ENCODE measurements around the gene FTHL17.

Gene FTHL17

DNA sequence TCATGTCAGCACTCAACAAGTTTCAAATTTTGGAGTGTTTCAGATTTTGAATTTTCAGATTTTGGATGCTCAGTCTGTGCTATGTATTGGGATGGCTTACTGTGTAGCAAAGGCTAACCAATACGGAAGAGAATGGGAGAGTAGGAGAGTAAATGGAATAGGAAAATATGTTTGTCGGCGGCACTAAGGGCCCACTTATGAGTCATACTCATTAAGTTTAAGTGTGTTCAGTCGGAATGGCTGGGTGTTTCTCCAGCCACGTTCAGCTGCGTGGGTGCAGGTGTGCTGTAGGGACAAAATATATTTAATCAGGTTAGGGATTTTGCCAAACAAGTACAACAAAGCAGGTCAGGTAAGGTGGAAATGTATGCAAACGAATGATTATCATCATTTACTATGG is 13.6 kb downstream of the FTHL17 start:
- no peaks in the 10 kb centered on the region for H3K36me3 ChIP-seq
- no peak overlapping the region for H3K27ac ChIP-seq
- TF ChIP-seq, protein P1, sequence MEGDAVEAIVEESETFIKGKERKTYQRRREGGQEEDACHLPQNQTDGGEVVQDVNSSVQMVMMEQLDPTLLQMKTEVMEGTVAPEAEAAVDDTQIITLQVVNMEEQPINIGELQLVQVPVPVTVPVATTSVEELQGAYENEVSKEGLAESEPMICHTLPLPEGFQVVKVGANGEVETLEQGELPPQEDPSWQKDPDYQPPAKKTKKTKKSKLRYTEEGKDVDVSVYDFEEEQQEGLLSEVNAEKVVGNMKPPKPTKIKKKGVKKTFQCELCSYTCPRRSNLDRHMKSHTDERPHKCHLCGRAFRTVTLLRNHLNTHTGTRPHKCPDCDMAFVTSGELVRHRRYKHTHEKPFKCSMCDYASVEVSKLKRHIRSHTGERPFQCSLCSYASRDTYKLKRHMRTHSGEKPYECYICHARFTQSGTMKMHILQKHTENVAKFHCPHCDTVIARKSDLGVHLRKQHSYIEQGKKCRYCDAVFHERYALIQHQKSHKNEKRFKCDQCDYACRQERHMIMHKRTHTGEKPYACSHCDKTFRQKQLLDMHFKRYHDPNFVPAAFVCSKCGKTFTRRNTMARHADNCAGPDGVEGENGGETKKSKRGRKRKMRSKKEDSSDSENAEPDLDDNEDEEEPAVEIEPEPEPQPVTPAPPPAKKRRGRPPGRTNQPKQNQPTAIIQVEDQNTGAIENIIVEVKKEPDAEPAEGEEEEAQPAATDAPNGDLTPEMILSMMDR (IDR thresholded peaks at IDR 0.05; ENCODE audit: low read depth, low read length) = no peak
- DNase-seq = no peak
- H3K9me3 ChIP-seq (ENCODE audit: severe bottlenecking) = no peaks in the 10 kb centered on the region
- no peaks in the 10 kb centered on the region for H3K27me3 ChIP-seq (ENCODE audit: insufficient read depth, low read depth, severe bottlenecking)
- no peak overlapping the region for H3K4me3 ChIP-seq (ENCODE audit: low read depth, low read length)

DNA sequence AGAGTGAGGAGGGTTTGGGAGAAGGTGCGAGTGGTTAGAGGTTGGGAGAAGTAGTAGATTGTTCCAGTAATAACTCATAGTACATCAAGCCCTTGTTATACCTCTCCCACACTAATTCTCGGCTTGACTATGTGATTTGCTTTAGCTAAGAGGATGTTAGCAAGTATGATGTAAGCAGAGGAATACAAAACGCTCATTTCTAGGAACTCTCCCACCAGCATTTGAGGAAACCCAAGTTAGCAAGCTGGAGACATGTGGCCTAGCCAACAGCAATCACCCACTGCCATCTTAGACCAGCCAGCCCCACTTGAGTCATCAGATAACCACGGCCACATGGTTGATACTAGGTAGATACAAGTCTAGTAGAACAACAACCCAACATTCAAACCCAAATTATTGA is 14.2 kb downstream of the FTHL17 start:
- Histone ChIP-seq H3K27me3 (ENCODE audit: insufficient read depth, low read depth, severe bottlenecking) (no peaks in the 10 kb centered on the region), H3K36me3 (no peaks in the 10 kb centered on the region), H3K4me3 (ENCODE audit: low read depth, low read length) (no peak overlapping the region), H3K27ac (no peak overlapping the region), H3K9me3 (ENCODE audit: severe bottlenecking) (no peaks in the 10 kb centered on the region)
- DNase-seq = no peak
- TF ChIP-seq, protein P1 (IDR thresholded peaks at IDR 0.05; ENCODE audit: low read depth, low read length) = no peak

DNA sequence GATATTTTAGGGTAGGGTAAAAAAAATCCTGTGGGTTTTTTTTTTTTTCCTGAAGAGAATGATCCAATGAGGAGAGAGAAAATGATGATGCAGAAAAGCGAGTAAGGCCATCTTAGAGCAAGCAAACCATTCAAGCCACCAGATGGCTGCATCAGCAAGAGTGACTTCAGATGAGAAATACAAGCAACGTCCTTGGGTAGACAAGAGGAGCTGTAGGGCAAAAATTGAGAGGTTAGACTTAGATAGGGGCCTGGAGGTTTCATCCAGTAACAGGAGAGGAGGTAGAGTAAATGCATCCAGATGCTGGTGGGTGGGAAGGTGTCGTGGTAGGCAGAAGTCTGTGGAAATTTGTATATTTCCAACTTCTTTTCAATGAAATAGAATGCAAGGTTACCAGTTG is 14.6 kb downstream of the FTHL17 start:
- H3K9me3 ChIP-seq (ENCODE audit: severe bottlenecking) = no peaks in the 10 kb centered on the region
- H3K4me3 ChIP-seq (ENCODE audit: low read depth, low read length) = no peak overlapping the region
- DNase-seq = no peak
- H3K27me3 ChIP-seq (ENCODE audit: insufficient read depth, low read depth, severe bottlenecking) = no peaks in the 10 kb centered on the region
- H3K36me3 ChIP-seq = no peaks in the 10 kb centered on the region
- no peak overlapping the region for H3K27ac ChIP-seq
- TF ChIP-seq, protein P1 (IDR thresholded peaks at IDR 0.05; ENCODE audit: low read depth, low read length) = no peak

DNA sequence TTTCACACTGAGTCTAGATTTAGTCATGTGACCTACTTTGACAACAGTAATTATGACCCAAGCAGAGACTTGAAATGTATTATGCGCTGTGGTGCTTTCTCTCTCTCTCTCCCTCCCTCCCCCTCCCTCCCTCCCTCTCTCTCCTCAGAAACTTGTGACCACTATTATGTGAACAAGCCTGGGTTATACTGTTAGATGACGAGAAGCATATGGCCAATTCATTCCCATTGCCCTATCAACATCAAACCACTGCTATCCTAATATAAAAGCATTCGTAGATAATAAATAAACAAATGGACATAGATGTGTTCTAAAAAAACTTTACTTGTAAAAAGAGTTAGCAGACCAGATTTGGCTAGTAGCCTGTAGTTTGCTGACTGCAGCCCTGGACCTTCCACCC is 18.2 kb downstream of the FTHL17 start:
- H3K9me3 ChIP-seq (ENCODE audit: severe bottlenecking) = no peaks in the 10 kb centered on the region

DNA sequence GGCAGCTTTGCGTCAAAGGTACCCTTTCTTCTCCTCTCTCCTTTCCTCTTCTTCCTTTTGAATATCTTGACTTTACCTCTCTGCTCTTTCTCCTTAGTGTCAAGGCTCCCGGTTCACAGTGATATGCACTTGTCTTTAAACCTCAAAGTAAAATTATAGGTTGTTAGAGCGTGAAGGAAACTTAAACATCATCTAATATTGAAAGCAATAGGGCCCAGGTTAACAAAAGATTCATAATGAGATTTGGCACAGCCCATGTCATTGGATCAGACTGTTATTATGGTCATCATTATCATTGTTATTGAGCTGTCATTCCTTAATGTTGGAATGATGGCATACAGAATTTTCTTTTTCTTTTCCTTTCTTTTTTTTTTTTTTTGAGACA is 32.5 kb downstream of the FTHL17 start:
- H3K9me3 ChIP-seq (ENCODE audit: severe bottlenecking) = no peaks in the 10 kb centered on the region
- no peaks in the 10 kb centered on the region for H3K36me3 ChIP-seq
- no peak overlapping the region for H3K4me3 ChIP-seq (ENCODE audit: low read depth, low read length)
- no peaks in the 10 kb centered on the region for H3K27me3 ChIP-seq (ENCODE audit: insufficient read depth, low read depth, severe bottlenecking)
- no peak overlapping the region for H3K27ac ChIP-seq
- DNase-seq = no peak
- TF ChIP-seq, protein P1 (IDR thresholded peaks at IDR 0.05; ENCODE audit: low read depth, low read length) = no peak

More for the DNA sequence above, 18.2 kb downstream of the FTHL17 start:
- no peak for DNase-seq
- Histone ChIP-seq H3K27me3 (ENCODE audit: insufficient read depth, low read depth, severe bottlenecking) (peaks cover 4% of the 10 kb centered on the region), H3K27ac (no peak overlapping the region), H3K4me3 (ENCODE audit: low read depth, low read length) (no peak overlapping the region), H3K36me3 (no peaks in the 10 kb centered on the region)
- TF ChIP-seq, protein P1 (IDR thresholded peaks at IDR 0.05; ENCODE audit: low read depth, low read length) = no peak

DNA sequence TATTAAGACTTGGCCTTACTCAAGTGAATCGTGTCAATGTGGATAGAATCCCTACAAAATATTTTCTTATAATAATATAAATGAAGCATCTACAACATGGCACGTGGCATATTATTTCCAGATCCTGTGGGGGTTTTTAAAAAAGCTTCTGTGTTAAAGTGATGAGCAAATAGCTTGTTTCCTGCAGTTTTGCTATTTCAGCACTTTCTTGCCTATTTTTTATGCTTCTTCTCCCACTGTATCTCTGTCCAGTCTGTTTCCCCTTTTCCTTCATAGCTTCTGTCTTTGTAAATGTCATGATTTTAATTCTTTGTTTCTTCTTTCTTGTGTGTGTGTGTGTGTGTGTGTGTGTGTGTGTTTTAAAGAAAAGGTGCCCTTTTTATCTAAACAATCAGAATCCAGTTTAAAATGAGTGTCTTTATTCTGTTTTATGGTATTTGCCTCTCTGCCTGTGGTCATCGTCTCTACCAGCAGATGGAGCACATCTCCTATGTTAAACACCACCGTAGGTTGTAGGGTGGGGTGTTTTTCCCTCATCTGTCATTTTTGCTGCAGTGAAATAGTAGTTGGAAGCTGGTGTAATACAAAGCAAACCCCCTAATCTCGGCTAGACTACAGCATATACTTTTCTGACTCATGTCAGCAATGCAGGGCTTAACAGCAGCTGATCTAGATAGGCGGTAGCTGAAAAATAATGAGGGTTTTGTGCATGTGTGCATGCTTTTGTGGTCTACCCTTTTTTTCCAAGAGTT is 33.1 kb downstream of the FTHL17 start:
- Histone ChIP-seq H3K27me3 (ENCODE audit: insufficient read depth, low read depth, severe bottlenecking) (no peaks in the 10 kb centered on the region), H3K27ac (no peak overlapping the region), H3K36me3 (no peaks in the 10 kb centered on the region), H3K4me3 (ENCODE audit: low read depth, low read length) (no peak overlapping the region), H3K9me3 (ENCODE audit: severe bottlenecking) (no peaks in the 10 kb centered on the region)
- TF ChIP-seq, protein P1 (IDR thresholded peaks at IDR 0.05; ENCODE audit: low read depth, low read length) = peak; percentile 57
- DNase-seq = peak; percentile 40
